ENCODE measurements around the gene KCTD17. TPM values are rescaled to one million over a fixed set of nuclear protein-coding genes. Genes with fewer than 3 reads are reported as not detected.

Gene KCTD17
- total RNA-seq, 1 donor from 2014 or later: 36.4 TPM

GRCh38 chr22:37075822-37076433 is 24.4 kb downstream of the KCTD17 start:
- intact Hi-C loops (cut with micrococcal nuclease): no loop called here

GRCh38 chr22:37077802-37078448 is 26.4 kb downstream of the KCTD17 start:
- intact Hi-C loops (cut with micrococcal nuclease): loop anchor here (1.0 to 2.0 kb wide), 2 partner anchors 120 to 151 kb away; no protein-coding TSS in a partner anchor

- intact Hi-C loops (cut with micrococcal nuclease): loop anchor here (1.0 to 2.0 kb wide), 4 partner anchors 43 to 150 kb away; no protein-coding TSS in a partner anchor
These were observed 27.6 kb downstream of the KCTD17 start for GRCh38 chr22:37079158-37079557.

GRCh38 chr22:37079668-37080171 is 28.2 kb downstream of the KCTD17 start:
- intact Hi-C loops (cut with micrococcal nuclease): loop anchor here (1.0 to 2.0 kb wide), 4 partner anchors 43 to 149 kb away; no protein-coding TSS in a partner anchor

GRCh38 chr22:37080438-37080837 is 28.9 kb downstream of the KCTD17 start:
- intact Hi-C loops (cut with micrococcal nuclease): no loop called here

GRCh38 chr22:37080838-37081237 is 29.3 kb downstream of the KCTD17 start:
- intact Hi-C loops (cut with micrococcal nuclease): no loop called here

GRCh38 chr22:37082251-37082873 is 30.8 kb downstream of the KCTD17 start:
- intact Hi-C loops (cut with micrococcal nuclease): no loop called here

- intact Hi-C loops (cut with micrococcal nuclease): no loop called here
These were observed 32.4 kb downstream of the KCTD17 start for GRCh38 chr22:37083914-37084313.

- intact Hi-C loops (cut with micrococcal nuclease): no loop called here
These were observed 32.8 kb downstream of the KCTD17 start for GRCh38 chr22:37084385-37084784.

- intact Hi-C loops (cut with micrococcal nuclease): no loop called here
These were observed 34.6 kb downstream of the KCTD17 start for GRCh38 chr22:37086184-37086583.

GRCh38 chr22:37088108-37088605 is 36.6 kb downstream of the KCTD17 start:
- intact Hi-C loops (cut with micrococcal nuclease): no loop called here

GRCh38 chr22:37088750-37089408 is 37.3 kb downstream of the KCTD17 start:
- intact Hi-C loops (cut with micrococcal nuclease): no loop called here

- intact Hi-C loops (cut with micrococcal nuclease): no loop called here
These were observed 37.9 kb downstream of the KCTD17 start for GRCh38 chr22:37089434-37089833.

- intact Hi-C loops (cut with micrococcal nuclease): no loop called here
These were observed 39.6 kb downstream of the KCTD17 start for GRCh38 chr22:37090920-37091695.

- intact Hi-C loops (cut with micrococcal nuclease): no loop called here
These were observed 40.5 kb downstream of the KCTD17 start for GRCh38 chr22:37091994-37092393.

- intact Hi-C loops (cut with micrococcal nuclease): no loop called here
These were observed 41.5 kb downstream of the KCTD17 start for GRCh38 chr22:37092997-37093396.

- intact Hi-C loops (cut with micrococcal nuclease): no loop called here
These were observed 42.7 kb downstream of the KCTD17 start for GRCh38 chr22:37094239-37094638.

- intact Hi-C loops (cut with micrococcal nuclease): no loop called here
These were observed 43.6 kb downstream of the KCTD17 start for GRCh38 chr22:37095113-37095512.

- intact Hi-C loops (cut with micrococcal nuclease): no loop called here
These were observed 45.8 kb downstream of the KCTD17 start for GRCh38 chr22:37097346-37097745.

- intact Hi-C loops (cut with micrococcal nuclease): no loop called here
These were observed 47.5 kb downstream of the KCTD17 start for GRCh38 chr22:37098976-37099591.
